B cell (primary cell): ENCODE measurements around the gene CACNA2D2. TPM values are rescaled to one million over a fixed set of nuclear protein-coding genes. Genes with fewer than 3 reads are reported as not detected.

Source experiments
- ATAC-seq: fragments of 200-7000 bp; cut with Tn5 transposase; one replicate; pipeline ENCODE4 v1.10.0; 2021; ENCODE audit warnings: low read depth, mild to moderate bottlenecking, moderate number of reproducible peaks, moderate library complexity
- CTCF ChIA-PET: fragments of 350-600 bp; sonication (Branson Sonifier 250); formaldehyde crosslinking; loops from one replicate; lab custom pipeline; 2021; ENCODE audit warnings: antibody characterized with exemption, inconsistent platforms; lab: Charles Lee
- POLR2A ChIA-PET: fragments of 350-600 bp; sonication (Branson Sonifier 250); formaldehyde crosslinking; loops from one replicate; lab custom pipeline; 2021; ENCODE audit warnings: antibody characterized with exemption; lab: Charles Lee
- DNase-seq: peaks from one replicate; pipeline ENCODE4 v3.0.0; 2013
- H2AFZ ChIP-seq: 2 replicates; pipeline ENCODE4 v1.6.1; 2012; ENCODE audit warnings: mild to moderate bottlenecking, low read depth, low read length; ENCODE audit not compliant: insufficient read depth, poor library complexity, severe bottlenecking
- H3K27ac ChIP-seq, 2 donors: 1 replicate in 1 of 2; 2 replicates in 1 of 2; pipeline ENCODE4 v1.5.1; 2012 to 2013; ENCODE audit warnings: low read length in 2 of 2, mild to moderate bottlenecking in 2 of 2, moderate library complexity in 1 of 2
- H3K27me3 ChIP-seq, 4 experiments: fragments of 200-600 bp in 1 of 4; sonication (generic) in 1 of 4; replicated peaks in 1 of 4; 1 replicate in 2 of 4; 2 replicates in 2 of 4; pipeline versions ENCODE4 v1.6.1 to v1.7.0; 2013 to 2016; ENCODE audit warnings: low read length in 3 of 4, mild to moderate bottlenecking in 2 of 4, mixed read lengths in 1 of 4, moderate library complexity in 1 of 4; ENCODE audit not compliant: insufficient read depth in 4 of 4, control insufficient read depth in 3 of 4; ENCODE audit errors: control extremely low read depth in 1 of 4
- H3K36me3 ChIP-seq, 2 experiments: replicated peaks in 1 of 2; 1 replicate in 1 of 2; 2 replicates in 1 of 2; pipeline versions ENCODE4 v1.6.1 to v1.7.1; 2013; ENCODE audit warnings: low read length in 1 of 2; ENCODE audit not compliant: insufficient read depth in 2 of 2, control insufficient read depth in 1 of 2; ENCODE audit errors: control extremely low read depth in 1 of 2, extremely low read depth in 1 of 2
- H3K4me1 ChIP-seq, 2 donors: fragments of 200-600 bp in 1 of 2; sonication (generic) in 1 of 2; 1 replicate in 1 of 2; 2 replicates in 1 of 2; pipeline versions ENCODE4 v1.5.1 to v1.6.1; 2013 to 2017; ENCODE audit warnings: low read length in 2 of 2; ENCODE audit not compliant: control insufficient read depth in 2 of 2, insufficient read depth in 2 of 2
- H3K4me2 ChIP-seq: replicated peaks from 2 replicates; pipeline ENCODE3; 2012; ENCODE audit warnings: mild to moderate bottlenecking, low read depth, low read length; ENCODE audit not compliant: poor library complexity, severe bottlenecking
- H3K4me3 ChIP-seq, 5 experiments: fragments of 200-600 bp in 1 of 5; sonication (generic) in 1 of 5; 1 replicate in 3 of 5; 2 replicates in 2 of 5; pipeline versions ENCODE4 v1.5.1 to v1.7.0; 2011 to 2016; ENCODE audit warnings: low read length in 4 of 5, mild to moderate bottlenecking in 4 of 5, low read depth in 2 of 5, control low read depth in 1 of 5, moderate library complexity in 1 of 5; ENCODE audit not compliant: insufficient read depth in 1 of 5; ENCODE audit errors: control extremely low read depth in 1 of 5, extremely low read depth in 1 of 5
- H3K79me2 ChIP-seq: fragments of 200-600 bp; sonication (generic); one replicate; pipeline ENCODE4 v1.6.0; 2016; ENCODE audit warnings: low read length; ENCODE audit not compliant: control insufficient read depth, insufficient read depth
- H3K9ac ChIP-seq: fragments of 200-600 bp; sonication (generic); 2 replicates; pipeline ENCODE4 v1.6.1; 2017; ENCODE audit warnings: mild to moderate bottlenecking, low read length, moderate library complexity
- H3K9me3 ChIP-seq, 3 donors: one replicate each; pipeline versions ENCODE4 v1.6.1 to v1.7.1; 2013; ENCODE audit warnings: low read length in 2 of 3; ENCODE audit not compliant: control insufficient read depth in 2 of 3, insufficient read depth in 1 of 3; ENCODE audit errors: control extremely low read depth in 1 of 3
- H4K20me1 ChIP-seq: 2 replicates; pipeline ENCODE4 v1.6.0; 2012; ENCODE audit warnings: mild to moderate bottlenecking, low read length; ENCODE audit not compliant: insufficient read depth, control insufficient read depth, poor library complexity, severe bottlenecking
- H3K27ac Mint-ChIP-seq: one replicate; pipeline ENCODE4 v1.8.0; 2021; ENCODE audit warnings: mixed read lengths
- H3K27me3 Mint-ChIP-seq: one replicate; pipeline ENCODE4 v1.8.0; 2021; ENCODE audit warnings: mixed read lengths
- H3K4me1 Mint-ChIP-seq: one replicate; pipeline ENCODE4 v1.8.0; 2021; ENCODE audit warnings: mixed read lengths
- H3K4me3 Mint-ChIP-seq: one replicate; pipeline ENCODE4 v1.8.0; 2021; ENCODE audit warnings: mixed read lengths
- H3K9me3 Mint-ChIP-seq: one replicate; pipeline ENCODE4 v1.8.0; 2022; ENCODE audit warnings: mixed read lengths; ENCODE audit not compliant: insufficient read depth
- EZH2 ChIP-seq: IDR thresholded peaks from 2 replicates; pipeline ENCODE4 v1.6.1; 2012; ENCODE audit warnings: borderline replicate concordance, low read depth, mild to moderate bottlenecking, moderate library complexity, low read length; ENCODE audit not compliant: insufficient read depth, poor library complexity, severe bottlenecking
- WGBS: methylation state at CpG from one replicate; pipeline ENCODE4 v1.1.5; 2013; ENCODE audit warnings: missing lambda C conversion rate; ENCODE audit not compliant: insufficient coverage; 5-methylcytosine and 5-hydroxymethylcytosine counted together
- intact Hi-C: fragments of 100-400 bp; cut with micrococcal nuclease; formaldehyde crosslinking; loops from one replicate; pipeline ENCODE4 v1.10.0; 2022
- polyA plus RNA-seq: library from polyadenylated mRNA; depleted of rRNA; stranded (reverse); fragments of >200 nt; gene quantifications from 2 replicates; pipeline ENCODE4 v1.2.3, GENCODE V29; 2012
- total RNA-seq, 2 donors: library from RNA; stranded (reverse); fragments of 120-200 nt in 1 of 2; gene quantifications; 1 replicate in 1 of 2; 2 replicates in 1 of 2; pipeline versions ENCODE4 v1.2.3 to v1.2.4, GENCODE V29; 2013 to 2022
- TF ChIP-seq, protein P1 (sequence below): fragments of 200-600 bp; IDR thresholded peaks from one replicate; pipeline ENCODE4 v1.8.0; 2022; ENCODE audit warnings: antibody characterized with exemption, mild to moderate bottlenecking

The CACNA2D2 gene
- total and polyA plus RNA-seq, 2 donors (not counting 1 experiment from before 2014, with no cell fraction given), result 0.69 to 1.2 TPM

DNA sequence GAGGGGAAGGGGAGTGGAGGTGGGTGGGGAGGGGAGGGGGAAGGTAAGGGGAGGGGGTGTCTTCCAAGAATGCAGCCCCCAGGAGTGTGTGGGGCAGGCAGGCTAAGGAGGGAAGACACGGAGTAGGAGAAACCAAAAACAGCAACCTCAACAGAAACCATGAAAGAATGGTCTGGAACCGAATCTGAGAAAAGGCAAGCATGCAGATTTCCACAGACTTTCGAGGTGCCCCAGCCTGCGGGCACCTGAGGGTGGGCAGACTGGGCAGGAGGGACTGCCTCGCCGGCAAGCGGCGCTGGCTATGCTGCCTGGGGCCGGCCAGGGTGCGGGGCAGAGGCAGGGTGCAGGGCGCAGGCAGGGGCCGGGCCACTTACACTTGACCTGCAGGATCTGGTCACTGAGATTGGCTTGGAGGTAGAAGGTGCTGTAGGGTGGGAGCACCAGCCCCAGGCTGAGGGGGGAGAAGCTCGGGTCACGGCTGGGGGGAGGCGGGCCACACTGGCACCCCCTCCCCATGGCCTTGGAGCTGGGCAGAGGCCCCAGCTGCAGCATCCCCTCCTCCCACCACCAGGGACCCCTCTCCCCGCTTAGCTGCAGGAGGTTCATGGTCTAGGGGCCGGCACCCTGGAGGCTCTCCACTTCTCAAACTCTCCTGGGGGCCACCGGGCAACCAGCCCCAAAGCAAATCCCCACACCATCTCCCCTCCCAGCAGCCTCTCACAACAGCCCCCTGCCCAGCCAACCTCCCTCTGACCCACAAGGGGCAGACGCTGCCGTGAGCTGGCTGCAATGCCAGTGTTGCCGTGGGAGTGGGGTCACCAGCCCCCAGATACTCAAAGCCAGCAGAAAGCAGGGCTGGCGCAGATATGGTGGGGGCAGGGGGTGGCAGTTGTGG lies 128.8 kb downstream of the CACNA2D2 start:
- Mint-ChIP-seq H3K27ac (no peak overlapping the region), H3K9me3 (no peaks in the 10 kb centered on the region), H3K27me3 (peaks cover 8% of the 10 kb centered on the region), H3K4me3 (no peak overlapping the region), H3K4me1 (no peaks in the 10 kb centered on the region)
- ChIA-PET POLR2A (no interaction called here), CTCF (no interaction called here)
- Histone ChIP-seq H2AFZ (no peak overlapping the region), H3K4me3 (no peak overlapping the region), H4K20me1 (no peaks in the 10 kb centered on the region), H3K27ac (no peak overlapping the region), H3K79me2 (no peaks in the 10 kb centered on the region), H3K27me3 (no peaks in the 10 kb centered on the region), H3K36me3 (no peaks in the 10 kb centered on the region), H3K9me3 (no peaks in the 10 kb centered on the region), H3K4me1 (no peaks in the 10 kb centered on the region), H3K9ac (no peak overlapping the region), H3K4me2 (no peak overlapping the region)
- intact Hi-C loops, result no loop called here
- no peak for TF ChIP-seq EZH2
- TF ChIP-seq, protein P1, sequence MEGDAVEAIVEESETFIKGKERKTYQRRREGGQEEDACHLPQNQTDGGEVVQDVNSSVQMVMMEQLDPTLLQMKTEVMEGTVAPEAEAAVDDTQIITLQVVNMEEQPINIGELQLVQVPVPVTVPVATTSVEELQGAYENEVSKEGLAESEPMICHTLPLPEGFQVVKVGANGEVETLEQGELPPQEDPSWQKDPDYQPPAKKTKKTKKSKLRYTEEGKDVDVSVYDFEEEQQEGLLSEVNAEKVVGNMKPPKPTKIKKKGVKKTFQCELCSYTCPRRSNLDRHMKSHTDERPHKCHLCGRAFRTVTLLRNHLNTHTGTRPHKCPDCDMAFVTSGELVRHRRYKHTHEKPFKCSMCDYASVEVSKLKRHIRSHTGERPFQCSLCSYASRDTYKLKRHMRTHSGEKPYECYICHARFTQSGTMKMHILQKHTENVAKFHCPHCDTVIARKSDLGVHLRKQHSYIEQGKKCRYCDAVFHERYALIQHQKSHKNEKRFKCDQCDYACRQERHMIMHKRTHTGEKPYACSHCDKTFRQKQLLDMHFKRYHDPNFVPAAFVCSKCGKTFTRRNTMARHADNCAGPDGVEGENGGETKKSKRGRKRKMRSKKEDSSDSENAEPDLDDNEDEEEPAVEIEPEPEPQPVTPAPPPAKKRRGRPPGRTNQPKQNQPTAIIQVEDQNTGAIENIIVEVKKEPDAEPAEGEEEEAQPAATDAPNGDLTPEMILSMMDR, result no peak
- DNase-seq (no peak), ATAC-seq (no peak)
- 75% methylated on average over 19 of the region's 22 CpGs for WGBS
